Neuronal stem cell (in vitro differentiated cells): ENCODE results near the gene MEF2C.
A peak's percentile ranks its signal among the peaks of the same experiment; 100 is the strongest.

Experiments used
- DNase-seq: peaks from one replicate; pipeline ENCODE4 v3.0.0-alpha.2; 2013; ENCODE audit warnings: low spot score
- H2AFZ ChIP-seq: one replicate; pipeline ENCODE4 v1.6.1; 2013; ENCODE audit warnings: mild to moderate bottlenecking, low read length, inconsistent platforms
- H2AK5ac ChIP-seq: 2 replicates; pipeline ENCODE4 v1.6.1; 2013; ENCODE audit warnings: low read depth, mild to moderate bottlenecking, inconsistent platforms, low read length, moderate library complexity, mixed read lengths
- H2BK120ac ChIP-seq: 2 replicates; pipeline ENCODE4 v1.6.1; 2013; ENCODE audit warnings: low read depth, mild to moderate bottlenecking, inconsistent platforms, low read length, moderate library complexity, mixed read lengths
- H2BK12ac ChIP-seq: one replicate; pipeline ENCODE4 v1.6.1; 2013; ENCODE audit warnings: low read length, inconsistent platforms
- H2BK15ac ChIP-seq: 2 replicates; pipeline ENCODE4 v1.6.1; 2013; ENCODE audit warnings: mild to moderate bottlenecking, low read length, inconsistent platforms, mixed read lengths
- H2BK5ac ChIP-seq: one replicate; pipeline ENCODE4 v1.6.1; 2013; ENCODE audit warnings: inconsistent platforms, mild to moderate bottlenecking, low read length, moderate library complexity
- H3K14ac ChIP-seq: one replicate; pipeline ENCODE4 v1.6.1; 2013; ENCODE audit warnings: low read length, inconsistent platforms
- H3K18ac ChIP-seq: 2 replicates; pipeline ENCODE4 v1.6.1; 2013; ENCODE audit warnings: low read length, inconsistent platforms
- H3K23ac ChIP-seq: 2 replicates; pipeline ENCODE4 v1.6.1; 2013; ENCODE audit warnings: low read depth, mild to moderate bottlenecking, mixed read lengths, low read length, inconsistent platforms; ENCODE audit not compliant: poor library complexity
- H3K27ac ChIP-seq: replicated peaks from 3 replicates; pipeline ENCODE4 v1.5.1; 2013; ENCODE audit warnings: low read length, inconsistent platforms
- H3K27me3 ChIP-seq, 3 experiments: 2 replicates each; pipeline ENCODE4 v1.6.1; 2013; ENCODE audit warnings: low read length in 3 of 3, mild to moderate bottlenecking in 2 of 3, inconsistent platforms in 1 of 3, low read depth in 1 of 3, mixed read lengths in 1 of 3, moderate library complexity in 1 of 3; ENCODE audit not compliant: control insufficient read depth in 3 of 3, insufficient read depth in 3 of 3
- H3K36me3 ChIP-seq, 2 donors: replicated peaks in 1 of 2; 2 replicates each; pipeline ENCODE4 v1.6.1; 2013; ENCODE audit warnings: low read length in 2 of 2; ENCODE audit not compliant: control insufficient read depth in 2 of 2, insufficient read depth in 2 of 2
- H3K4ac ChIP-seq: 2 replicates; pipeline ENCODE4 v1.6.1; 2013; ENCODE audit warnings: inconsistent platforms, mild to moderate bottlenecking, low read length, moderate library complexity
- H3K4me1 ChIP-seq, 2 donors: 1 replicate in 1 of 2; 2 replicates in 1 of 2; pipeline ENCODE4 v1.6.1; 2013; ENCODE audit warnings: low read length in 2 of 2, low read depth in 1 of 2; ENCODE audit not compliant: control insufficient read depth in 2 of 2, insufficient read depth in 1 of 2
- H3K4me2 ChIP-seq: one replicate; pipeline ENCODE4 v1.6.1; 2013; ENCODE audit warnings: mild to moderate bottlenecking, low read length, inconsistent platforms; ENCODE audit not compliant: insufficient read depth, poor library complexity, severe bottlenecking
- H3K4me3 ChIP-seq, 2 donors: 2 replicates each; pipeline ENCODE4 v1.5.1; 2013; ENCODE audit warnings: low read length in 2 of 2, mild to moderate bottlenecking in 2 of 2, inconsistent platforms in 1 of 2, moderate library complexity in 1 of 2
- H3K79me1 ChIP-seq: one replicate; pipeline ENCODE4 v1.6.1; 2013; ENCODE audit warnings: low read depth, mild to moderate bottlenecking, inconsistent platforms, low read length, moderate library complexity
- H3K9ac ChIP-seq: one replicate; pipeline ENCODE4 v1.6.1; 2013; ENCODE audit warnings: mild to moderate bottlenecking, low read depth, low read length, inconsistent platforms; ENCODE audit not compliant: poor library complexity
- H3K9me3 ChIP-seq, 2 donors: replicated peaks in 1 of 2; 2 replicates each; pipeline versions ENCODE3 to v1.6.1; 2013; ENCODE audit warnings: low read length in 2 of 2, mild to moderate bottlenecking in 2 of 2, inconsistent platforms in 1 of 2, low read depth in 1 of 2, mixed read lengths in 1 of 2, moderate library complexity in 1 of 2; ENCODE audit not compliant: control insufficient read depth in 2 of 2, insufficient read depth in 1 of 2
- H4K8ac ChIP-seq: one replicate; pipeline ENCODE4 v1.6.1; 2013; ENCODE audit warnings: low read depth, mild to moderate bottlenecking, inconsistent platforms, low read length, moderate library complexity
- H4K91ac ChIP-seq: one replicate; pipeline ENCODE4 v1.6.1; 2013; ENCODE audit warnings: low read length, low read depth, mild to moderate bottlenecking, inconsistent platforms; ENCODE audit not compliant: poor library complexity
- WGBS, 2 donors: extraction: QIAGEN DNeasy Blood & Tissue Kit; methylation state at CpG; one replicate each; pipeline ENCODE4 v1.1.7; 2013; ENCODE audit warnings: missing lambda C conversion rate in 2 of 2, mixed read lengths in 1 of 2; ENCODE audit not compliant: insufficient read length in 2 of 2, insufficient replicate concordance in 1 of 2; ENCODE audit errors: extremely low coverage in 2 of 2; 5-methylcytosine and 5-hydroxymethylcytosine counted together

MEF2C gene

DNA sequence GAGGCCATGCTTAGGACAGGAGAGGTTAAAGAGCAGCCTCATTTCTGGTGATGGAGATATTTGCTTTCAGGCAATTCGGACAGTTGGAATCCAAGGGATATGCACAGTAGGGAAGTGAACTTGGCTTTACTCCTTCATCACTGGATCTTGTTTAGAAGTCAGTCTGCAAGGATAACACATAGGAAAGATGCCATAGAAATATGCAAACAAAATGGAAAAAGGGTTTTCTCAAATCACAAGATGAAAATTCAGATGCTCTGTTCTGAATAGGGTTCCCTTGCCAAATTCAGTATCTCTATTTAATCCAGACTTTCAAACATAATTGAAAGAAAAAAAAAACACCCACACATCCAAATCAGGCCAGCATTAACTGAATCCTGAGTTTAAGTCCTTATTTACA is 166.9 kb downstream of the MEF2C start:
- Histone ChIP-seq H2AFZ (no peak overlapping the region), H3K4me3 (no peak overlapping the region), H2BK15ac (no peak overlapping the region), H2AK5ac (no peak overlapping the region), H3K27me3 (no peaks in the 10 kb centered on the region), H3K9ac (no peak overlapping the region), H3K4ac (no peak overlapping the region), H3K4me2 (no peak overlapping the region), H2BK5ac (no peak overlapping the region), H3K27ac (no peak overlapping the region), H3K14ac (no peak overlapping the region), H4K91ac (no peak overlapping the region), H2BK12ac (no peak overlapping the region), H3K36me3 (no peaks in the 10 kb centered on the region), H3K4me1 (no peaks in the 10 kb centered on the region), H3K79me1 (no peaks in the 10 kb centered on the region), H4K8ac (no peak overlapping the region), H3K18ac (no peak overlapping the region), H3K23ac (no peak overlapping the region), H3K9me3 (no peaks in the 10 kb centered on the region), H2BK120ac (no peak overlapping the region)
- WGBS, 2 donors: no CpG with 5 or more reads among the region's 1 CpG
- no peak for DNase-seq

- no peak overlapping the region for H3K27ac ChIP-seq
- no peak overlapping the region for H3K18ac ChIP-seq
- no peak overlapping the region for H4K8ac ChIP-seq
- no peak overlapping the region for H3K9ac ChIP-seq
- H3K4ac ChIP-seq: no peak overlapping the region
- no CpG with 5 or more reads among the region's 3 CpGs for WGBS, 2 donors
- H2BK12ac ChIP-seq: no peak overlapping the region
- H3K27me3 ChIP-seq: no peaks in the 10 kb centered on the region
- H3K4me3 ChIP-seq: no peak overlapping the region
- no peak overlapping the region for H3K4me2 ChIP-seq
- no peak overlapping the region for H2BK120ac ChIP-seq
- H3K23ac ChIP-seq: no peak overlapping the region
- H2AK5ac ChIP-seq: no peak overlapping the region
- no peaks in the 10 kb centered on the region for H3K36me3 ChIP-seq
- no peak overlapping the region for H2AFZ ChIP-seq
- no peak overlapping the region for H2BK15ac ChIP-seq
- H3K14ac ChIP-seq: no peak overlapping the region
- H2BK5ac ChIP-seq: no peak overlapping the region
- DNase-seq: no peak
- H3K9me3 ChIP-seq: no peaks in the 10 kb centered on the region
- no peaks in the 10 kb centered on the region for H3K4me1 ChIP-seq
- no peak overlapping the region for H4K91ac ChIP-seq
- H3K79me1 ChIP-seq: no peaks in the 10 kb centered on the region
Measured at GRCh38 chr5:88715503-88715902, 167.5 kb downstream of the MEF2C start.

GRCh38 chr5:88713818-88714217 is 169.2 kb downstream of the MEF2C start:
- H2BK12ac ChIP-seq: no peak overlapping the region
- H2BK120ac ChIP-seq: no peak overlapping the region
- no peak overlapping the region for H2BK5ac ChIP-seq
- H3K4ac ChIP-seq: no peak overlapping the region
- no peak overlapping the region for H3K4me2 ChIP-seq
- no peaks in the 10 kb centered on the region for H3K9me3 ChIP-seq
- H2AK5ac ChIP-seq: no peak overlapping the region
- H3K27ac ChIP-seq: no peak overlapping the region
- no peak overlapping the region for H3K23ac ChIP-seq
- no peak overlapping the region for H4K8ac ChIP-seq
- H2BK15ac ChIP-seq: no peak overlapping the region
- no peaks in the 10 kb centered on the region for H3K36me3 ChIP-seq
- no peak for DNase-seq
- H3K18ac ChIP-seq: no peak overlapping the region
- H3K4me3 ChIP-seq: no peak overlapping the region
- no peak overlapping the region for H2AFZ ChIP-seq
- H3K4me1 ChIP-seq: peaks cover 0 to 3% of the 10 kb centered on the region in 2 donors
- H4K91ac ChIP-seq: no peak overlapping the region
- H3K9ac ChIP-seq: no peak overlapping the region
- no peaks in the 10 kb centered on the region for H3K27me3 ChIP-seq
- H3K79me1 ChIP-seq: no peaks in the 10 kb centered on the region
- no peak overlapping the region for H3K14ac ChIP-seq
- no CpG with 5 or more reads among the region's 2 CpGs for WGBS, 2 donors

DNA sequence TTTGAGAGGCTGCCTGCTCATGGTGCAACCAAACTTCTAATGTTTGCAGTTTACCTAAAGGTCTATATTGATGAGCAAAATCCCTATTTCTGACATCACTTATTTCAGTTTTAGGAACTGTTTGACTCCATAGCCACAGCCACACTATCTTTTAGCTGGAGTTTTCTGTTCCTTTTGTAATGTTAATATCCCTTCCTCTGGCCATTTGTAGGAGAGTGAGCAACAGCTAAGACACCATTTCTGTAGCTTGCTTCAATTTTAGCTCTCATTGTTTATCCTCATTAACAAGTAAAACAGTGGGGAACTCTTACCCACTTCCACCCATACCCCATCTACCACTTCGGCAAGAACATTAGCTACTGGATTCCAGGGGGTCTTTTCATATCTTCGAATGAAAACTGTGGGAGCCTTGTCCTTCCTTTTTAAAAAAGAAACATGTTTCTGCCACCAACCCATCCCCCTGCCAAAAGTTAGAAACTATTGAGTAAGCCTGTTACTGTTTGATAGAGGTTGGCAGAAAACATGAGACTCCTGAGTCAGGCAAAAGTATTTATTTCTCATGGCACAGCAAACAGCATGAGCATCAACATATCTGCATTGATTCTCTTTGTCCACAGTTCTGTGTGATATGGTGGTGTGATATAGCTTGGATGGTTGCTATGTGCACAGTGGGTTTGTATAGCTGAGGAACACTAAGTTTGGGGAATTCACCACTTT is 174.1 kb downstream of the MEF2C start:
- Histone ChIP-seq H2BK5ac (no peak overlapping the region), H2BK15ac (no peak overlapping the region), H3K9me3 (no peaks in the 10 kb centered on the region), H3K79me1 (no peaks in the 10 kb centered on the region), H3K4ac (no peak overlapping the region), H2AFZ (peak overlapping the region; percentile 78), H3K18ac (no peak overlapping the region), H3K4me2 (no peak overlapping the region), H2BK120ac (no peak overlapping the region), H3K4me3 (no peak overlapping the region), H3K9ac (no peak overlapping the region), H2AK5ac (no peak overlapping the region), H3K14ac (no peak overlapping the region), H3K23ac (no peak overlapping the region), H3K27me3 (peaks cover 0 to 3% (median 0%) of the 10 kb centered on the region in 3 experiments), H3K4me1 (peaks cover 0 to 7% of the 10 kb centered on the region in 2 donors), H4K91ac (no peak overlapping the region), H4K8ac (no peak overlapping the region), H3K27ac (no peak overlapping the region), H2BK12ac (no peak overlapping the region), H3K36me3 (no peaks in the 10 kb centered on the region)
- no peak for DNase-seq
- WGBS, 2 donors: no CpG with 5 or more reads among the region's 2 CpGs
